ENCODE data around the gene SNAPC4.
"Not testable (repeated sequence)": the region's sequence is repeated elsewhere in the genome, so short reads cannot be mapped to it uniquely, and the experiment has no call there.

The SNAPC4 gene

GRCh38 chr9:136358016-136358415 is 42.0 kb downstream of the SNAPC4 start:
- DNase-seq (ENCODE audit: low spot score): no peak

- no peak for DNase-seq (ENCODE audit: low spot score)
Measured at GRCh38 chr9:136357202-136357725, 42.7 kb downstream of the SNAPC4 start.

- no peak for DNase-seq (ENCODE audit: low spot score)
Measured at GRCh38 chr9:136355616-136356557, 44.1 kb downstream of the SNAPC4 start.

GRCh38 chr9:136354592-136355085 is 45.3 kb downstream of the SNAPC4 start:
- DNase-seq (ENCODE audit: low spot score): no peak

GRCh38 chr9:136353757-136354488 is 46.0 kb downstream of the SNAPC4 start:
- no peak for DNase-seq (ENCODE audit: low spot score)

GRCh38 chr9:136353088-136353487 is 46.9 kb downstream of the SNAPC4 start:
- DNase-seq (ENCODE audit: low spot score): no peak

GRCh38 chr9:136352682-136353081 is 47.3 kb downstream of the SNAPC4 start:
- DNase-seq (ENCODE audit: low spot score): no peak

- DNase-seq (ENCODE audit: low spot score): not testable (repeated sequence)
Measured at GRCh38 chr9:136351868-136352267, 48.1 kb downstream of the SNAPC4 start.

GRCh38 chr9:136351252-136351800 is 48.6 kb downstream of the SNAPC4 start:
- no peak for DNase-seq (ENCODE audit: low spot score)

All from globus pallidus (tissue), 1 donor.